K562 (cell line): Measurements from ENCODE around the gene RPUSD1. TPM values are rescaled to one million over a fixed set of nuclear protein-coding genes. Genes with fewer than 3 reads are reported as not detected.

Experiments used
- ATAC-seq: fragments of 200-7000 bp; cut with Tn5 transposase; 3 replicates; pipeline ENCODE4 v1.9.1; 2020; ENCODE audit warnings: moderate library complexity
- BruUV-seq: library from RNA; stranded (reverse); fragments of 400-500 nt; replicated peaks from 2 replicates; lab custom pipeline; 2021; lab: Mats Ljungman, UMichigan
- CTCF ChIA-PET: fragments of 300-600 bp; formaldehyde crosslinking; extraction: SDS; loops from one replicate; lab custom pipeline; 2021; ENCODE audit warnings: low intra/inter-chr PET ratio; lab: Yijun Ruan, JAX
- POLR2A ChIA-PET: fragments of 300-600, 350-650 bp; sonication (Branson Sonifier 250); formaldehyde crosslinking; extraction: SDS; loops from one replicate; lab custom pipeline; 2021; ENCODE audit warnings: antibody characterized with exemption, inconsistent platforms; lab: Yijun Ruan, JAX
- DNase-seq, 4 experiments: peaks; one replicate each; pipeline versions ENCODE4 v3.0.0 to v3.0.0-alpha.2; 2011 to 2018; ENCODE audit warnings: low spot score in 3 of 4, mixed read lengths in 3 of 4; ENCODE audit errors: extremely low read depth in 1 of 4
- FAIRE-seq: peaks from 2 replicates; lab custom pipeline; 2011; peaks lifted over from hg19 to GRCh38; lab: Jason Lieb, UNC
- H2AFZ ChIP-seq: 2 replicates; pipeline ENCODE4 v1.6.0; 2011; ENCODE audit warnings: low read depth, low read length, control low read depth, inconsistent platforms
- H3K27ac ChIP-seq: fragments of 200-600 bp; 3 replicates; pipeline ENCODE4 v1.8.0; 2011; ENCODE audit warnings: low read depth, mild to moderate bottlenecking, control low read depth, inconsistent platforms, low read length, moderate library complexity, mixed read lengths; ENCODE audit errors: extremely low read depth
- H3K27me3 ChIP-seq, 2 experiments: fragments of 300-600 bp in 1 of 2; 2 replicates in 1 of 2; 3 replicates in 1 of 2; pipeline versions ENCODE4 v1.6.0 to v1.8.0; 2011; ENCODE audit warnings: inconsistent platforms in 2 of 2, low read length in 2 of 2, mild to moderate bottlenecking in 1 of 2, mixed read lengths in 1 of 2, moderate library complexity in 1 of 2; ENCODE audit not compliant: control insufficient read depth in 2 of 2, insufficient read depth in 2 of 2
- H3K36me3 ChIP-seq: fragments of 300-600 bp; 3 replicates; pipeline ENCODE4 v1.8.0; 2011; ENCODE audit warnings: mild to moderate bottlenecking, low read length, inconsistent platforms; ENCODE audit not compliant: control insufficient read depth, insufficient read depth
- H3K4me1 ChIP-seq, 2 experiments: fragments of 200-600 bp in 1 of 2; replicated peaks in 1 of 2; 2 replicates in 1 of 2; 3 replicates in 1 of 2; pipeline versions ENCODE4 v1.5.1 to v1.8.0; 2011; ENCODE audit warnings: inconsistent platforms in 2 of 2, low read length in 2 of 2, mild to moderate bottlenecking in 1 of 2, mixed read lengths in 1 of 2, moderate library complexity in 1 of 2; ENCODE audit not compliant: control insufficient read depth in 2 of 2, insufficient read depth in 2 of 2
- H3K4me2 ChIP-seq: 2 replicates; pipeline ENCODE4 v1.6.1; 2011; ENCODE audit warnings: low read length, control low read depth, inconsistent platforms, mixed read lengths; ENCODE audit not compliant: insufficient read depth
- H3K4me3 ChIP-seq: fragments of 200-600 bp; sonication (generic), shearing (Covaris generic); 2 replicates; pipeline ENCODE4 v1.5.1; 2016; ENCODE audit warnings: control low read depth, inconsistent platforms
- H3K79me2 ChIP-seq: fragments of 200-600 bp; 3 replicates; pipeline ENCODE4 v1.8.0; 2011; ENCODE audit warnings: low read length, inconsistent platforms; ENCODE audit not compliant: control insufficient read depth, insufficient read depth
- H3K9ac ChIP-seq, 2 experiments: 2 replicates each; pipeline versions ENCODE4 v1.6.0 to v1.6.1; 2011; ENCODE audit warnings: low read depth in 2 of 2, low read length in 2 of 2, control low read depth in 1 of 2, inconsistent platforms in 1 of 2, mild to moderate bottlenecking in 1 of 2, mixed read lengths in 1 of 2; ENCODE audit not compliant: insufficient read depth in 1 of 2
- H3K9me1 ChIP-seq: one replicate; pipeline ENCODE4 v1.6.0; 2011; ENCODE audit warnings: inconsistent platforms, mild to moderate bottlenecking, low read length, moderate library complexity; ENCODE audit not compliant: control insufficient read depth, insufficient read depth
- H3K9me3 ChIP-seq: replicated peaks from 2 replicates; pipeline ENCODE4 v1.5.1; 2011; ENCODE audit warnings: low read depth, low read length, inconsistent platforms; ENCODE audit not compliant: control insufficient read depth, insufficient read depth
- H4K20me1 ChIP-seq: replicated peaks from 2 replicates; pipeline ENCODE4 v1.6.1; 2011; ENCODE audit warnings: low read length, inconsistent platforms, mixed read lengths; ENCODE audit not compliant: control insufficient read depth, insufficient read depth
- BRD9 ChIP-seq: fragments of 450-650 bp; IDR thresholded peaks from 2 replicates; pipeline ENCODE4 v1.6.1; 2018; ENCODE audit warnings: low read depth; ENCODE audit not compliant: partially characterized antibody
- ETV1 ChIP-seq: fragments of 450-650 bp; conservative IDR thresholded peaks from 2 replicates; pipeline ENCODE4 v1.6.1; 2016; ENCODE audit warnings: missing genetic modification characterization, control low read depth, low read depth, missing compliant biosample characterization
- HMGN3 ChIP-seq: IDR thresholded peaks from 2 replicates; pipeline ENCODE4 v1.6.1; 2011; ENCODE audit warnings: borderline replicate concordance, low read depth, mild to moderate bottlenecking, mixed read lengths, low read length; ENCODE audit not compliant: insufficient read length; ENCODE audit errors: extremely low read depth
- HNRNPL ChIP-seq: fragments of 200-400 bp; formaldehyde crosslinking; IDR thresholded peaks from 2 replicates; pipeline ENCODE4 v1.6.1; 2017; ENCODE audit warnings: low read depth, mild to moderate bottlenecking, low read length
- L3MBTL2 ChIP-seq: fragments of 450-650 bp; IDR thresholded peaks from 2 replicates; pipeline ENCODE4 v1.6.1; 2016; ENCODE audit warnings: mild to moderate bottlenecking, moderate library complexity
- PML ChIP-seq: IDR thresholded peaks from 2 replicates; pipeline ENCODE4 v1.6.1; 2012; ENCODE audit warnings: low read length, inconsistent platforms
- SIN3A ChIP-seq, 2 experiments: fragments of 150-350 bp in 1 of 2; IDR thresholded peaks; 2 replicates each; pipeline ENCODE4 v1.6.1; 2011 to 2016; ENCODE audit warnings: borderline replicate concordance in 2 of 2, low read depth in 2 of 2, low read length in 2 of 2, mild to moderate bottlenecking in 2 of 2, moderate library complexity in 2 of 2; ENCODE audit not compliant: control insufficient read depth in 1 of 2
- TSHZ1 ChIP-seq: fragments of 250-450 bp; sonication (Bioruptor Pico); IDR thresholded peaks from 2 replicates; pipeline ENCODE4 v1.4.0; 2020; ENCODE audit warnings: mild to moderate bottlenecking, moderate library complexity
- ZBTB1 ChIP-seq: sonication (generic); formaldehyde crosslinking; IDR thresholded peaks from 2 replicates; pipeline ENCODE4 v1.8.1; 2023; ENCODE audit warnings: missing genetic modification reagents, low read depth, mild to moderate bottlenecking, borderline replicate concordance
- ZNF12 ChIP-seq: sonication (generic); formaldehyde crosslinking; IDR thresholded peaks from 2 replicates; pipeline ENCODE4 v1.4.0; 2020; ENCODE audit warnings: mild to moderate bottlenecking, missing genetic modification reagents
- ZNF282 ChIP-seq: sonication (generic); formaldehyde crosslinking; IDR thresholded peaks from 2 replicates; pipeline ENCODE4 v1.8.1; 2023; ENCODE audit warnings: missing genetic modification reagents
- ZNF384 ChIP-seq: IDR thresholded peaks from 2 replicates; pipeline ENCODE4 v1.6.1; 2012; ENCODE audit warnings: low read depth, low read length, improper control_type of control experiment
- WGBS: fragments of 100-300 bp; shearing (Covaris generic); methylation state at CpG from one replicate; pipeline ENCODE4 v1.1.6; 2016; ENCODE audit warnings: low coverage, mixed read lengths; ENCODE audit not compliant: insufficient coverage; ENCODE audit errors: missing lambda C conversion rate; 5-methylcytosine and 5-hydroxymethylcytosine counted together
- in situ Hi-C: fragments of 300-500 bp; cut with MboI; formaldehyde crosslinking; loops from 4 replicates; pipeline ENCODE4 v1.15.0; 2018; ENCODE audit warnings: inconsistent platforms, mixed read lengths
- intact Hi-C: fragments of 100-400 bp; cut with micrococcal nuclease; formaldehyde crosslinking; loops from 2 replicates; pipeline ENCODE4 v1.14.2; 2022
- polyA plus RNA-seq, 8 experiments: library from polyadenylated mRNA; depleted of rRNA in 4 of 8; stranded (reverse) in 5 of 8; unstranded in 3 of 8; fragments of >200 nt; fragmentation: Nextera tagmentation in 2 of 8; fragmentation: Illumina TruSeq in 1 of 8; extraction: Ambion mirVana in 2 of 8; extraction: Trizol in 1 of 8; gene quantifications; 2 replicates each; pipeline versions ENCODE4 v1.2.1 to v1.2.3, GENCODE V29; 2011 to 2014; ENCODE audit warnings: inconsistent platforms in 1 of 8, missing spikeins in 1 of 8
- total RNA-seq, 7 experiments: library from RNA; depleted of rRNA in 6 of 7; stranded (reverse); fragments of >200 nt in 6 of 7; fragmentation: Illumina TruSeq in 2 of 7; extraction: Trizol in 2 of 7; gene quantifications; 2 replicates each; pipeline versions ENCODE4 v1.2.1 to v1.2.3, GENCODE V29; 2011 to 2021; ENCODE audit warnings: low replicate concordance in 1 of 7
- TF ChIP-seq, protein P1 (sequence below): fragments of 450-650 bp; IDR thresholded peaks from 2 replicates; pipeline ENCODE4 v1.6.1; 2017; ENCODE audit warnings: antibody characterized with exemption, mild to moderate bottlenecking

Gene RPUSD1
- total and polyA plus RNA-seq, 9 of the 15 experiments (the other 6 are each of a cell fraction or from before 2014, with no cell fraction given), result 0.45 to 56.6 (median 12.0) TPM

DNA sequence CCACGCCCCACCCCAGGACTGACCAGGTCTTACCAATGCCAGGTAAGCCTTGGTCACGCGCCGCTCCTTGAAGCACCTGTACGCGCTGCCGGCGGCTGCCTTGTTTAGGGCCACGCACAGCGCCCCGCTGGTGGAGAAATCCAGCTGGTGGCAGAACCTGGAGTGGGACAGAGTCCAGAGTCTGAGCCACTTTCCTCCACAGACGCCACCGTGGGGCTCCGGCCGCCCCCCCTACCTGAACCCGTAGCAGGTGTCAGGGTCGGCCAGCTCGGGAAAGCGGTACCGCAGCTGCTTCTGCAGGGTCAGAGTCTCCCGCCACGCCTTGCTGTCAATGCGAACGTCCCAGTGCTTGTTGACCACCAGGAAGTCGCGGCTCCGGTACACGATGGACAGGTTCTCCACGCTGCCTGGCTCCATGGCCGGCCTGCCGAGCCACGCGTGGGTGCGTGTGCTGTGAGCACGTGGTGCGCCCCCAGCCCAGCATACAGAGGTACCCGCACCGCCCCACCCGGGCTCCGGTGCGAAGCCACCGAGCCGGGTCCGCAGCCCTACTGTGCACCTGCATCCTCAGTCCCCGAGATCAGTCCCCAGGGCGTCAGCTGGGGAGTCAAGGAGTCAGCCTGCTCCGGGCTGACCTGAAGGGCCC is 737 bp downstream of the RPUSD1 start:
- H4K20me1 ChIP-seq, result peaks cover 11% of the 10 kb centered on the region
- peak overlapping the region; percentile 96 for H3K4me3 ChIP-seq
- peaks cover 59% of the 10 kb centered on the region; the same call in 2 of the 3 replicates for H3K36me3 ChIP-seq
- ChIA-PET CTCF (no interaction called here), POLR2A (interaction anchor here (0.6 to 1.4 kb wide), 4 partner anchors 12 to 46 kb away, joined by 3 to 6 read pairs (median 3); partner anchors contain the start of genes CIAO3 and GNG13)
- peak overlapping the region; percentile 59 for H3K27ac ChIP-seq
- WGBS, result 19% methylated on average over 43 of the region's 47 CpGs
- H3K4me1 ChIP-seq, result peaks cover 16 to 94% of the 10 kb centered on the region in 2 experiments; a peak in 4 of 5 replicates
- peaks cover 29% of the 10 kb centered on the region for H3K79me2 ChIP-seq
- peak overlapping the region; percentile 73 to 97 for H3K9ac ChIP-seq
- no peaks in the 10 kb centered on the region for H3K27me3 ChIP-seq
- FAIRE-seq, result no peak
- peak in 1 of 4 experiments; percentile 39 for DNase-seq
- peak overlapping the region; percentile 87 for H3K4me2 ChIP-seq
- BruUV-seq, result no TSS peak
- peak; percentile 28 for ATAC-seq
- H3K9me1 ChIP-seq, result no peaks in the 10 kb centered on the region
- in situ Hi-C loops (loop anchor here (5.0 kb wide), 2 partner anchors 45 to 75 kb away; partner anchors contain the start of gene CIAO3), intact Hi-C loops (no loop called here)
- H2AFZ ChIP-seq, result peak overlapping the region; percentile 74
- H3K9me3 ChIP-seq, result no peaks in the 10 kb centered on the region
- TF ChIP-seq ZBTB1 (peak; percentile 63), ZNF384 (no peak), ZNF12 (CRISPR knock-in tag) (peak; percentile 19; the same call in 1 of the 2 replicates), L3MBTL2 (peak; percentile 41; the same call in 1 of the 2 replicates), HMGN3 (no peak), TSHZ1 (CRISPR knock-in tag) (no peak), HNRNPL (no peak), PML (no peak), SIN3A (IDR thresholded peaks at IDR 0.05; ENCODE audit: borderline replicate concordance in 2 of 2, control insufficient read depth in 1 of 2, low read depth in 2 of 2, low read length in 2 of 2) (0 out of 4 replicates have a peak, but pooled peaks of 1 of the 2 experiments have one; percentile 35), ETV1 (no peak), ZNF282 (CRISPR knock-in tag) (no peak), BRD9 (no peak)
- TF ChIP-seq, protein P1, sequence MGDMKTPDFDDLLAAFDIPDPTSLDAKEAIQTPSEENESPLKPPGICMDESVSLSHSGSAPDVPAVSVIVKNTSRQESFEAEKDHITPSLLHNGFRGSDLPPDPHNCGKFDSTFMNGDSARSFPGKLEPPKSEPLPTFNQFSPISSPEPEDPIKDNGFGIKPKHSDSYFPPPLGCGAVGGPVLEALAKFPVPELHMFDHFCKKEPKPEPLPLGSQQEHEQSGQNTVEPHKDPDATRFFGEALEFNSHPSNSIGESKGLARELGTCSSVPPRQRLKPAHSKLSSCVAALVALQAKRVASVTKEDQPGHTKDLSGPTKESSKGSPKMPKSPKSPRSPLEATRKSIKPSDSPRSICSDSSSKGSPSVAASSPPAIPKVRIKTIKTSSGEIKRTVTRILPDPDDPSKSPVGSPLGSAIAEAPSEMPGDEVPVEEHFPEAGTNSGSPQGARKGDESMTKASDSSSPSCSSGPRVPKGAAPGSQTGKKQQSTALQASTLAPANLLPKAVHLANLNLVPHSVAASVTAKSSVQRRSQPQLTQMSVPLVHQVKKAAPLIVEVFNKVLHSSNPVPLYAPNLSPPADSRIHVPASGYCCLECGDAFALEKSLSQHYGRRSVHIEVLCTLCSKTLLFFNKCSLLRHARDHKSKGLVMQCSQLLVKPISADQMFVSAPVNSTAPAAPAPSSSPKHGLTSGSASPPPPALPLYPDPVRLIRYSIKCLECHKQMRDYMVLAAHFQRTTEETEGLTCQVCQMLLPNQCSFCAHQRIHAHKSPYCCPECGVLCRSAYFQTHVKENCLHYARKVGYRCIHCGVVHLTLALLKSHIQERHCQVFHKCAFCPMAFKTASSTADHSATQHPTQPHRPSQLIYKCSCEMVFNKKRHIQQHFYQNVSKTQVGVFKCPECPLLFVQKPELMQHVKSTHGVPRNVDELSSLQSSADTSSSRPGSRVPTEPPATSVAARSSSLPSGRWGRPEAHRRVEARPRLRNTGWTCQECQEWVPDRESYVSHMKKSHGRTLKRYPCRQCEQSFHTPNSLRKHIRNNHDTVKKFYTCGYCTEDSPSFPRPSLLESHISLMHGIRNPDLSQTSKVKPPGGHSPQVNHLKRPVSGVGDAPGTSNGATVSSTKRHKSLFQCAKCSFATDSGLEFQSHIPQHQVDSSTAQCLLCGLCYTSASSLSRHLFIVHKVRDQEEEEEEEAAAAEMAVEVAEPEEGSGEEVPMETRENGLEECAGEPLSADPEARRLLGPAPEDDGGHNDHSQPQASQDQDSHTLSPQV, result no peak
